GM12892 (cell line): ENCODE measurements around the gene TAF5.

Experiments used
- POLR2A ChIP-seq: IDR thresholded peaks from 2 replicates; pipeline ENCODE4 v1.6.1; 2011; ENCODE audit warnings: low read depth, low read length, control low read depth
- TAF1 ChIP-seq: IDR thresholded peaks from 2 replicates; pipeline ENCODE4 v1.6.1; 2011; ENCODE audit warnings: low read depth, mild to moderate bottlenecking, control low read depth, low read length, borderline replicate concordance

- no peak for TF ChIP-seq POLR2A
- no peak for TF ChIP-seq TAF1
Observed at GRCh38 chr10:103353281-103353680, 14.5 kb upstream of the TAF5 start.
